ENCODE results near the gene MGAT3. TPM values are rescaled to one million over a fixed set of nuclear protein-coding genes. Genes with fewer than 3 reads are reported as not detected.

The MGAT3 gene
- total and polyA plus RNA-seq, 2 of the 13 experiments (the other 11 are each of a cell fraction or from before 2014, with no cell fraction given) = 0.11 to 0.15 TPM

- no peak for TF ChIP-seq CHD2 (IDR thresholded peaks at IDR 0.05; ENCODE audit: low read depth, low read length)
- TF ChIP-seq CHCHD3 (CRISPR knock-in tag; IDR thresholded peaks at IDR 0.05) = no peak
- peak; percentile 63 for TF ChIP-seq MEF2D (CRISPR knock-in tag; IDR thresholded peaks at IDR 0.05)
- peak; percentile 93 for TF ChIP-seq ZNF331 (CRISPR knock-in tag; IDR thresholded peaks at IDR 0.05)
- TF ChIP-seq GATAD2A (CRISPR knock-in tag; IDR thresholded peaks at IDR 0.05) = peak; percentile 51; the same call in 1 of the 2 replicates
- TF ChIP-seq FOXA3 (CRISPR knock-in tag; IDR thresholded peaks at IDR 0.05) = 0 out of 2 replicates have a peak, but pooled peaks have one; percentile 20
- no peak for TF ChIP-seq ZNF18 (CRISPR knock-in tag; IDR thresholded peaks at IDR 0.05; ENCODE audit: insufficient replicate concordance)
- TF ChIP-seq ZNF12 (CRISPR knock-in tag; IDR thresholded peaks at IDR 0.05) = peak; percentile 72
- TF ChIP-seq RNF2 (conservative IDR thresholded peaks at IDR 0.05; ENCODE audit: low read depth) = no peak
- no peak for TF ChIP-seq ZNF674 (CRISPR knock-in tag; IDR thresholded peaks at IDR 0.05; ENCODE audit: low read depth)
- TF ChIP-seq CEBPB (IDR thresholded peaks at IDR 0.05; ENCODE audit: borderline replicate concordance, low read depth, low read length) = no peak
- TF ChIP-seq, protein P1, sequence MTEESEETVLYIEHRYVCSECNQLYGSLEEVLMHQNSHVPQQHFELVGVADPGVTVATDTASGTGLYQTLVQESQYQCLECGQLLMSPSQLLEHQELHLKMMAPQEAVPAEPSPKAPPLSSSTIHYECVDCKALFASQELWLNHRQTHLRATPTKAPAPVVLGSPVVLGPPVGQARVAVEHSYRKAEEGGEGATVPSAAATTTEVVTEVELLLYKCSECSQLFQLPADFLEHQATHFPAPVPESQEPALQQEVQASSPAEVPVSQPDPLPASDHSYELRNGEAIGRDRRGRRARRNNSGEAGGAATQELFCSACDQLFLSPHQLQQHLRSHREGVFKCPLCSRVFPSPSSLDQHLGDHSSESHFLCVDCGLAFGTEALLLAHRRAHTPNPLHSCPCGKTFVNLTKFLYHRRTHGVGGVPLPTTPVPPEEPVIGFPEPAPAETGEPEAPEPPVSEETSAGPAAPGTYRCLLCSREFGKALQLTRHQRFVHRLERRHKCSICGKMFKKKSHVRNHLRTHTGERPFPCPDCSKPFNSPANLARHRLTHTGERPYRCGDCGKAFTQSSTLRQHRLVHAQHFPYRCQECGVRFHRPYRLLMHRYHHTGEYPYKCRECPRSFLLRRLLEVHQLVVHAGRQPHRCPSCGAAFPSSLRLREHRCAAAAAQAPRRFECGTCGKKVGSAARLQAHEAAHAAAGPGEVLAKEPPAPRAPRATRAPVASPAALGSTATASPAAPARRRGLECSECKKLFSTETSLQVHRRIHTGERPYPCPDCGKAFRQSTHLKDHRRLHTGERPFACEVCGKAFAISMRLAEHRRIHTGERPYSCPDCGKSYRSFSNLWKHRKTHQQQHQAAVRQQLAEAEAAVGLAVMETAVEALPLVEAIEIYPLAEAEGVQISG (CRISPR knock-in tag; IDR thresholded peaks at IDR 0.05) = peak; percentile 70
- no peak for TF ChIP-seq RBM39 (IDR thresholded peaks at IDR 0.05; ENCODE audit: low read depth, low read length, poor library complexity, severe bottlenecking)
- TF ChIP-seq, protein P2, sequence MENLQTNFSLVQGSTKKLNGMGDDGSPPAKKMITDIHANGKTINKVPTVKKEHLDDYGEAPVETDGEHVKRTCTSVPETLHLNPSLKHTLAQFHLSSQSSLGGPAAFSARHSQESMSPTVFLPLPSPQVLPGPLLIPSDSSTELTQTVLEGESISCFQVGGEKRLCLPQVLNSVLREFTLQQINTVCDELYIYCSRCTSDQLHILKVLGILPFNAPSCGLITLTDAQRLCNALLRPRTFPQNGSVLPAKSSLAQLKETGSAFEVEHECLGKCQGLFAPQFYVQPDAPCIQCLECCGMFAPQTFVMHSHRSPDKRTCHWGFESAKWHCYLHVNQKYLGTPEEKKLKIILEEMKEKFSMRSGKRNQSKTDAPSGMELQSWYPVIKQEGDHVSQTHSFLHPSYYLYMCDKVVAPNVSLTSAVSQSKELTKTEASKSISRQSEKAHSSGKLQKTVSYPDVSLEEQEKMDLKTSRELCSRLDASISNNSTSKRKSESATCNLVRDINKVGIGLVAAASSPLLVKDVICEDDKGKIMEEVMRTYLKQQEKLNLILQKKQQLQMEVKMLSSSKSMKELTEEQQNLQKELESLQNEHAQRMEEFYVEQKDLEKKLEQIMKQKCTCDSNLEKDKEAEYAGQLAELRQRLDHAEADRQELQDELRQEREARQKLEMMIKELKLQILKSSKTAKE (CRISPR knock-in tag; IDR thresholded peaks at IDR 0.05; ENCODE audit: borderline replicate concordance) = no peak
- no peak for TF ChIP-seq AKAP8 (CRISPR knock-in tag; IDR thresholded peaks at IDR 0.05)
- no peak for TF ChIP-seq MYPOP (CRISPR knock-in tag; IDR thresholded peaks at IDR 0.05)
- TF ChIP-seq FOXA1 (IDR thresholded peaks at IDR 0.05) = no peak
- no peak for TF ChIP-seq FOXA1 (CRISPR knock-in tag; IDR thresholded peaks at IDR 0.05)
- 0 out of 2 replicates have a peak, but pooled peaks have one; percentile 69 for TF ChIP-seq HMG20B (CRISPR knock-in tag; conservative IDR thresholded peaks at IDR 0.05)
- TF ChIP-seq, protein P3, sequence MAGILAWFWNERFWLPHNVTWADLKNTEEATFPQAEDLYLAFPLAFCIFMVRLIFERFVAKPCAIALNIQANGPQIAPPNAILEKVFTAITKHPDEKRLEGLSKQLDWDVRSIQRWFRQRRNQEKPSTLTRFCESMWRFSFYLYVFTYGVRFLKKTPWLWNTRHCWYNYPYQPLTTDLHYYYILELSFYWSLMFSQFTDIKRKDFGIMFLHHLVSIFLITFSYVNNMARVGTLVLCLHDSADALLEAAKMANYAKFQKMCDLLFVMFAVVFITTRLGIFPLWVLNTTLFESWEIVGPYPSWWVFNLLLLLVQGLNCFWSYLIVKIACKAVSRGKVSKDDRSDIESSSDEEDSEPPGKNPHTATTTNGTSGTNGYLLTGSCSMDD (CRISPR knock-in tag; IDR thresholded peaks at IDR 0.05) = 0 out of 2 replicates have a peak, but pooled peaks have one; percentile 46
- no peak for TF ChIP-seq GABPA (IDR thresholded peaks at IDR 0.05; ENCODE audit: low read depth, low read length)
- TF ChIP-seq GABPA (CRISPR knock-in tag; IDR thresholded peaks at IDR 0.05; ENCODE audit: low read depth) = no peak
- no peak for TF ChIP-seq TAF15 (IDR thresholded peaks at IDR 0.05; ENCODE audit: low read depth, low read length, poor library complexity, severe bottlenecking)
- no peak; the same call in 1 of the 2 replicates for TF ChIP-seq ZNF296 (CRISPR knock-in tag; conservative IDR thresholded peaks at IDR 0.05)
These were observed 21.6 kb downstream of the MGAT3 start (continued) for GRCh38 chr22:39478441-39478850.
